ENCODE data around the gene PLA2G2F.
A peak's percentile ranks its signal among the peaks of the same experiment; 100 is the strongest.

Gene PLA2G2F

DNA sequence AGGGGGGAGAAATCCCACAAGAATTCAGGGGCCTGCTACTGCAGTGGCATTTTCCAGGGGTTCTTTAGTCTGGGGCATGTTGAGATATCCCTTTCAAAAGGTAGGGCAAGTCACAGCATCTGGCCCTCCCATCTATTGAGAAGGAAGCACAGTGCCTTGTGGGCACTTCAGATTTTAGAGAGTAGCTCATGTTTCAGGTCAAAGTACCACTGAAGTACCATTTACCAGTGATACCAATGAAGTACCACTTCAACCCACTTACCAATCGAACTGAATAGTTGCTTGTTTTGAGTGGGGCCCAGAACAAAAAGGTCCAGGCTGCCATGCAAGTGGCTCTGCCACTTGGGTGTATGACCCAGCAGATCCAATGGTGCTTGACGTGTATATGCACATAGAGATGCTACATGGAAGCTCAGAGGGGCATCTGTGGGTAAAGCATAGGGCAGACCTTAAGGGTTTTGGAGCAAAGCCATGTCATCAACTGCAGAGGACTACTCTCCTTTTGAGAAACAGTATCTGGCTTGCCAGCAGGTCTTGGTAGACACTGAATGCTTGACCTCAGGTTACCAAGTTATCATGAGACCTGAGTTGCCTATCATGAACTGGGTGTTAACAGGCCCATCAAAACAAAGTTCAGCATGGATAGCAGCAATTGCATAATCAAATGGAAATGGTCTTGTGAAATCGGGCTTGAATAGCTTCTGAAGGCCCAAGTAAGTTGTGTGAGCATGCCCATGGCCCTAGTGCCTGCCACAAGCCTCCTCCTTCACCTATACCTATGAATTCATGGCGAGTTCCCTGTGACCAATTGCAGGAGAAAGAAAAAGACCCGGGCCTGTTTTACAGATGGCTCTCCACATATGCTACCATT lies 43.3 kb upstream of the PLA2G2F start:
- no peak for DNase-seq (ENCODE audit: extremely low read depth, low read depth)
- no peak overlapping the region for H3K4me3 ChIP-seq (replicated peaks; ENCODE audit: low read depth, low read length)
- TF ChIP-seq, protein P1, sequence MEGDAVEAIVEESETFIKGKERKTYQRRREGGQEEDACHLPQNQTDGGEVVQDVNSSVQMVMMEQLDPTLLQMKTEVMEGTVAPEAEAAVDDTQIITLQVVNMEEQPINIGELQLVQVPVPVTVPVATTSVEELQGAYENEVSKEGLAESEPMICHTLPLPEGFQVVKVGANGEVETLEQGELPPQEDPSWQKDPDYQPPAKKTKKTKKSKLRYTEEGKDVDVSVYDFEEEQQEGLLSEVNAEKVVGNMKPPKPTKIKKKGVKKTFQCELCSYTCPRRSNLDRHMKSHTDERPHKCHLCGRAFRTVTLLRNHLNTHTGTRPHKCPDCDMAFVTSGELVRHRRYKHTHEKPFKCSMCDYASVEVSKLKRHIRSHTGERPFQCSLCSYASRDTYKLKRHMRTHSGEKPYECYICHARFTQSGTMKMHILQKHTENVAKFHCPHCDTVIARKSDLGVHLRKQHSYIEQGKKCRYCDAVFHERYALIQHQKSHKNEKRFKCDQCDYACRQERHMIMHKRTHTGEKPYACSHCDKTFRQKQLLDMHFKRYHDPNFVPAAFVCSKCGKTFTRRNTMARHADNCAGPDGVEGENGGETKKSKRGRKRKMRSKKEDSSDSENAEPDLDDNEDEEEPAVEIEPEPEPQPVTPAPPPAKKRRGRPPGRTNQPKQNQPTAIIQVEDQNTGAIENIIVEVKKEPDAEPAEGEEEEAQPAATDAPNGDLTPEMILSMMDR (IDR thresholded peaks at IDR 0.05; ENCODE audit: low read depth, low read length, missing control alignments) = no peak

DNA sequence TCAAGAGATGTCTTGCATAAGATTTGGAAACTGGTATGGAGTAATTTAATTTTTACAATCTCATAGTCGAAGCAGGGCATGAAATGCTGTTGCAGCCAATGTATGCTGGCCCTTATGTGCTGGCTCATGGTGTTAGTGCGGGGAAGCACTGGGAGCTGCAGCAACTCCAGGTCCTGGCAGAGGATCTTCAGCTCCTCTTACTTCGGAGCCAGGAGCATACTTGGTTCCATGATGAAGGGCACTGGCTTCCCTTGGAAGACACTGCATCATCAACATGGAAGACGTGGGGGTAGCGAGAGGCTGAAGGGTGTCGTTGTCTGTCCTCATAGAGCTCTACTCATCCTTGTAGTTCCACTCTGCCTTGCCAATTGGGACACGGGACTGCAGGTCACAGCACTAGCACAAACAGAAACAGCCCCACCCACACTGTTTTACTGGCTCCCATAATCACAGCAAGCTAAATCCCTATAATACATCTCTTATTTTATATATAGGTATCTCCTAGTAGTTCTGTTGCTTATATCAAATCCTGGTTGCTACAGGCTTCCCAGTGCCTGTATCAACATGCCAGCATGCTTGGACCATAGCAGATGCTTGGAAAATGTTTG lies 42.2 kb upstream of the PLA2G2F start:
- no peak for DNase-seq (ENCODE audit: extremely low read depth, low read depth)
- no peak overlapping the region for H3K4me3 ChIP-seq (replicated peaks; ENCODE audit: low read depth, low read length)
- TF ChIP-seq, protein P1 (IDR thresholded peaks at IDR 0.05; ENCODE audit: low read depth, low read length, missing control alignments) = no peak

DNA sequence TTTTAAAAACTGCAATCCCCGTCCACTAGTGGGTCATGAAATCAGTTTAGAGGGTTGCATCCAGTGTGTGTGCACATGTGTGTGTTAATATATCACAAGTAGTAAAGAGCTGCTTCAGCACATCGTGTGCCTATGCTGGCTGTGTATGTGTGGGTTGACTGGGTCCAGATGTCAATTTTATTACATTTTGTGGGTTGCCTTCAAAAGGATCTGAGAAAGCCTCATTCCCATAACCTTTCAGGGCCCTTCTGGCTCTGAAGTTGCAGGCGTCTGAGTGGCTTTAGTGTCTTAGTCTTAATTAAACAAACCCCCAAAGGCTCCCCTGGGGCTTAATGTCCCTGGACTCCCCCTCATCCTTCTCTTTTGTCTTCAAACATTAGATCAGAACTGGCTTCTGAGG lies 39.6 kb upstream of the PLA2G2F start:
- no peak for DNase-seq (ENCODE audit: extremely low read depth, low read depth)
- no peak overlapping the region for H3K4me3 ChIP-seq (replicated peaks; ENCODE audit: low read depth, low read length)
- TF ChIP-seq, protein P1 (IDR thresholded peaks at IDR 0.05; ENCODE audit: low read depth, low read length, missing control alignments) = no peak

DNA sequence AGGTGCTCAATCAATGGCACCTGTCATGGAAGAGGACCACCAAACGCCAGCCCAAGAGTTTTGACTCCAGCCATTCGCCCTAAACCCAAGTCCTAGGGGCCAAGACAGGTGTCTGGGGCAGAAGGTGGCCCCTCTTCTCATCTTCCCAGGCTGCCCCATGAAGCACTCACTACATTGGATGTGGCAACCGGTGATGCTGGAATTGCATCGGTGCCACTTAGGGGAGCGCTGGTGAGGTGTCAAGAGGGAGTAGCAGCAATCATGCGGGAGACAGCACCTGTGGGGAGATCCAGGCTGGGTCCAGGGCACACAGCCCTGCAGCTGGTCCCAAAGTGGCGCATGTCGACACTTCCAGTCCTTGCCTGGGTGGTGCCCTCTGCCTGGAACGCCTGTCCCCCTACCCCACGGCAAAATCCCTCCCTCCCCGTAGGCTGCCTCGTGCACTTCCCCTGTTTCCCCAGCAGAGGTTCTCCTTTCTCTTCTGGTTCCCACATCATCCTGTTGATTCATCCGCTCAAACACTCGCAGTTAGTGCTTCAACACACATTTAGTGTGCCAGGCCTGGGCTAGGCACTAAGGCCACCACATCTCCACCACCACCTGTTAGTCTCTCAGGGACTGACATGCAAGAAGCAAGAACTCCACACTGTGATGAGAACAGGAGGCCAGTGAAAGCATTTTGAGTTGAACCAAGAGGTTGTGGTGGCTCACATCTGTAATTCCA lies 38.3 kb upstream of the PLA2G2F start:
- TF ChIP-seq, protein P1 (IDR thresholded peaks at IDR 0.05; ENCODE audit: low read depth, low read length, missing control alignments) = peak; percentile 58
- DNase-seq (ENCODE audit: extremely low read depth, low read depth) = no peak
- H3K4me3 ChIP-seq (replicated peaks; ENCODE audit: low read depth, low read length) = no peak overlapping the region

DNA sequence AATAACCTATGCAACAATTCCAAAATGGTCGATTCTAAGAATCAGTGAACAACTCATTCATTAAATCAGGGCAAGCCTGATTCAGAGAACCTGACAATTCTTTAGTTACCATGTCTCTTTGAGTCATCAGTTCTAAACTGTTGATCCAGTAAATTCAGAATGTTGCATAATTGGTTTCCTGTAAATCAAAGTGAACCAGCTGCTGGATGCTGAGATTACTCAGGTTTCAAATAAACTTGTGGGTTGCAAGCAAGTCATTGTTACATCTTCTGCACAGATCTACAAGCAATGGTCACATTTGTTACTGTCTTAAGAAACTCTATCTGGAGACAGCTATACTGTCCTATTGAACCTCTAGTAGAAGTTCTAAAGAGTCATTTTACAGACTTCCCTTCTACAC lies 36.2 kb upstream of the PLA2G2F start:
- no peak for DNase-seq (ENCODE audit: extremely low read depth, low read depth)
- H3K4me3 ChIP-seq (replicated peaks; ENCODE audit: low read depth, low read length) = no peak overlapping the region
- TF ChIP-seq, protein P1 (IDR thresholded peaks at IDR 0.05; ENCODE audit: low read depth, low read length, missing control alignments) = no peak

DNA sequence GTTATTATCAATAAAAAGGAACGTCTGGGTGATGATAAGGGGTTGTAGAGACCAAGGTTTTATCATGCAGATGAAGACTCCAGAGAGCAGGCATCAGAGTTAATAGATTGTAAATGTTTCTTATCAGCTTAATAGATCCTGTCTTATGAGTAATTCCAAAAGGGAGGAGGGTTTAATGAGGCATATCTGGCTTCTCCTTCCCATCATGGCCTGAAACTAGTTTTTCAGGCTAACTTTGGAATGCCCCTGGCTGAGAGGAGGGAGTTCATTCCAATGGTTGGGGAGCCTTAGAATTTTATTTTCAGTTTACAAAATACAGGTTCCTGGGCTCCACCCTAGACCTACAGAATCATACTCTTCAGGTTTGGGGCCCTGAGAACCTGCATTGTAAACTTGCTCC lies 33.3 kb upstream of the PLA2G2F start:
- no peak for DNase-seq (ENCODE audit: extremely low read depth, low read depth)
- H3K4me3 ChIP-seq (replicated peaks; ENCODE audit: low read depth, low read length) = no peak overlapping the region
- TF ChIP-seq, protein P1 (IDR thresholded peaks at IDR 0.05; ENCODE audit: low read depth, low read length, missing control alignments) = no peak

All from HFF-Myc (cell line).